Lower leg skin (tissue), 3 donors: ENCODE measurements around the gene CLMP.

Experiments
- CTCF ChIP-seq, 3 donors: fragments of 450-650 bp; IDR thresholded peaks; one replicate each; pipeline ENCODE4 v1.5.1; 2016; ENCODE audit warnings: antibody characterized with exemption in 3 of 3, mild to moderate bottlenecking in 3 of 3, moderate library complexity in 2 of 3
- POLR2A ChIP-seq, 2 donors: fragments of 450-650 bp; IDR thresholded peaks; one replicate each; pipeline ENCODE4 v1.6.1; 2016 to 2017; ENCODE audit warnings: antibody characterized with exemption in 2 of 2, mild to moderate bottlenecking in 1 of 2, moderate library complexity in 1 of 2

GRCh38 chr11:123181767-123182500, 13.1 kb downstream of the CLMP start:
- TF ChIP-seq CTCF (IDR thresholded peaks at IDR 0.05) (no peak), POLR2A (IDR thresholded peaks at IDR 0.05) (no peak)
